Measurements from ENCODE around the gene HTR2A.

GRCh38 chr13:46936525-46936924 lies 39.7 kb upstream of the HTR2A start:
- TF ChIP-seq POLR2AphosphoS5 (IDR thresholded peaks at IDR 0.05; ENCODE audit: low read depth, low read length) = no peak
- TF ChIP-seq TAF1 (IDR thresholded peaks at IDR 0.05; ENCODE audit: low read depth, low read length) = no peak
- TF ChIP-seq POLR2A (IDR thresholded peaks at IDR 0.05; ENCODE audit: low read depth, low read length) = no peak
- no peak for TF ChIP-seq SPI1 (IDR thresholded peaks at IDR 0.05; ENCODE audit: low read depth, low read length)
- TF ChIP-seq PAX5 (IDR thresholded peaks at IDR 0.05; ENCODE audit: insufficient read depth, low read length, severe bottlenecking) = no peak
- TF ChIP-seq POU2F2 (IDR thresholded peaks at IDR 0.05; ENCODE audit: low read depth, low read length) = no peak

Data from GM12891 (cell line).